WTC11 (cell line): ENCODE data around the gene GALNT7.

Source experiments
- ATF6 ChIP-seq: sonication (generic); formaldehyde crosslinking; IDR thresholded peaks from 2 replicates; pipeline ENCODE4 v1.8.1; 2023; ENCODE audit warnings: mild to moderate bottlenecking, missing genetic modification reagents
- CTCF ChIP-seq: fragments of 200-600 bp; IDR thresholded peaks from 2 replicates; pipeline ENCODE4 v1.8.0; 2022; ENCODE audit warnings: antibody characterized with exemption
- ZNF416 ChIP-seq: fragments of 250-450 bp; sonication (Bioruptor Pico); IDR thresholded peaks from 2 replicates; pipeline ENCODE4 v1.9.0; 2021; ENCODE audit warnings: mild to moderate bottlenecking, inconsistent platforms
- TF ChIP-seq, protein P1 (sequence below): sonication (generic); formaldehyde crosslinking; IDR thresholded peaks from 2 replicates; pipeline ENCODE4 v1.8.0; 2022; ENCODE audit warnings: mild to moderate bottlenecking, missing genetic modification reagents

DNA sequence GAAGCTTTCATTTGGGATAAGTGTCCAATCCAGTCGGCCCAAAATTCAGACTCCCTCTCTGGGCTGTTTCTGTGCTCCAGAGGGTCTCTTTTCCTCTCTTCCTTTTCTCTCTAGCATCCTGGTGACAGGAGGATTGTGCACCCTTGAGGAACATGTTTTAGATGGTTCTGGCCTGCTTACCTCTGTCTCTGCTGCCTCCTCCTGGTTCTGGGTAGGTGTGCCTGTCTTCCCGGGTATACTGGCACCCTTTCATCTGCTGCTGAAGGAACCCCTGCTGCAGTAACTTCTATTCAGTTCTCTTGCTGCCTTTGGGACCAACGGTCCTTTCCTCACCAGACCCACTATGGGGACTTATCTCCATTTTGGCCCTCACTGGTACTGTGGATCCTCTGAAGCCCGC lies 112.4 kb downstream of the GALNT7 start:
- no peak for TF ChIP-seq ZNF416 (CRISPR knock-in tag)
- TF ChIP-seq, protein P1, sequence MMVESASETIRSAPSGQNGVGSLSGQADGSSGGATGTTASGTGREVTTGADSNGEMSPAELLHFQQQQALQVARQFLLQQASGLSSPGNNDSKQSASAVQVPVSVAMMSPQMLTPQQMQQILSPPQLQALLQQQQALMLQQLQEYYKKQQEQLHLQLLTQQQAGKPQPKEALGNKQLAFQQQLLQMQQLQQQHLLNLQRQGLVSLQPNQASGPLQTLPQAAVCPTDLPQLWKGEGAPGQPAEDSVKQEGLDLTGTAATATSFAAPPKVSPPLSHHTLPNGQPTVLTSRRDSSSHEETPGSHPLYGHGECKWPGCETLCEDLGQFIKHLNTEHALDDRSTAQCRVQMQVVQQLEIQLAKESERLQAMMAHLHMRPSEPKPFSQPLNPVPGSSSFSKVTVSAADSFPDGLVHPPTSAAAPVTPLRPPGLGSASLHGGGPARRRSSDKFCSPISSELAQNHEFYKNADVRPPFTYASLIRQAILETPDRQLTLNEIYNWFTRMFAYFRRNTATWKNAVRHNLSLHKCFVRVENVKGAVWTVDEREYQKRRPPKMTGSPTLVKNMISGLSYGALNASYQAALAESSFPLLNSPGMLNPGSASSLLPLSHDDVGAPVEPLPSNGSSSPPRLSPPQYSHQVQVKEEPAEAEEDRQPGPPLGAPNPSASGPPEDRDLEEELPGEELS (CRISPR knock-in tag): no peak
- no peak for TF ChIP-seq CTCF
- no peak for TF ChIP-seq ATF6 (CRISPR knock-in tag)
